DND-41 (cell line): ENCODE results near the gene TTC23.

Experiments used
- ATAC-seq: fragments of 200-7000 bp; cut with Tn5 transposase; 3 replicates; pipeline ENCODE4 v1.9.1; 2021; ENCODE audit warnings: low read depth; ENCODE audit not compliant: insufficient read depth
- DNase-seq: peaks from one replicate; pipeline ENCODE4 v3.0.0-alpha.2; 2020
- H2AFZ ChIP-seq: 2 replicates; pipeline ENCODE4 v1.6.0; 2012; ENCODE audit warnings: low read depth, low read length
- H3K27ac ChIP-seq: 2 replicates; pipeline ENCODE4 v1.5.1; 2012; ENCODE audit warnings: low read length, inconsistent platforms
- H3K27me3 ChIP-seq: fragments of 200-600 bp; sonication (generic); 2 replicates; pipeline ENCODE4 v1.6.0; 2012; ENCODE audit warnings: low read length, mild to moderate bottlenecking, inconsistent platforms; ENCODE audit not compliant: insufficient read depth, poor library complexity
- H3K36me3 ChIP-seq: 2 replicates; pipeline ENCODE4 v1.5.1; 2012; ENCODE audit warnings: low read length, inconsistent platforms; ENCODE audit not compliant: insufficient read depth
- H3K4me1 ChIP-seq: 2 replicates; pipeline ENCODE4 v1.5.1; 2012; ENCODE audit warnings: mild to moderate bottlenecking, low read length; ENCODE audit not compliant: insufficient read depth
- H3K4me2 ChIP-seq: 2 replicates; pipeline ENCODE4 v1.6.0; 2012; ENCODE audit warnings: mild to moderate bottlenecking, moderate library complexity, low read length, inconsistent platforms; ENCODE audit not compliant: insufficient read depth
- H3K4me3 ChIP-seq, 2 experiments: fragments of 200-600 bp in 1 of 2; shearing (Covaris generic) in 1 of 2; 2 replicates each; pipeline ENCODE4 v1.5.1; 2012 to 2016; ENCODE audit warnings: inconsistent platforms in 2 of 2, low read length in 2 of 2, mild to moderate bottlenecking in 2 of 2, low read depth in 1 of 2, moderate library complexity in 1 of 2
- H3K79me2 ChIP-seq: 2 replicates; pipeline ENCODE4 v1.6.0; 2012; ENCODE audit warnings: low read length, inconsistent platforms; ENCODE audit not compliant: insufficient read depth
- H3K9ac ChIP-seq: 2 replicates; pipeline ENCODE4 v1.6.0; 2012; ENCODE audit warnings: low read depth, mild to moderate bottlenecking, inconsistent platforms, low read length, moderate library complexity
- H3K9me3 ChIP-seq: 2 replicates; pipeline ENCODE4 v1.5.1; 2012; ENCODE audit warnings: low read length, moderate library complexity, mild to moderate bottlenecking, inconsistent platforms; ENCODE audit not compliant: insufficient read depth, severe bottlenecking
- H4K20me1 ChIP-seq: 2 replicates; pipeline ENCODE4 v1.6.0; 2012; ENCODE audit warnings: low read length; ENCODE audit not compliant: insufficient read depth
- CTCF ChIP-seq: IDR thresholded peaks from 2 replicates; pipeline ENCODE4 v1.5.1; 2012; ENCODE audit warnings: borderline replicate concordance, low read length, moderate library complexity, mild to moderate bottlenecking; ENCODE audit not compliant: poor library complexity, severe bottlenecking; ENCODE audit errors: extremely low read depth
- EZH2 ChIP-seq: IDR thresholded peaks from 3 replicates; pipeline ENCODE4 v1.6.1; 2012; ENCODE audit warnings: borderline replicate concordance, low read depth, mild to moderate bottlenecking, moderate library complexity, low read length, inconsistent platforms; ENCODE audit not compliant: severe bottlenecking

TTC23 gene

GRCh38 chr15:99230867-99231266 lies 18.5 kb downstream of the TTC23 start:
- H2AFZ ChIP-seq: no peak overlapping the region
- DNase-seq: no peak
- H3K36me3 ChIP-seq: peaks cover 21% of the 10 kb centered on the region
- H3K4me2 ChIP-seq: no peak overlapping the region
- H3K9ac ChIP-seq: no peak overlapping the region
- no peaks in the 10 kb centered on the region for H3K4me1 ChIP-seq
- H3K4me3 ChIP-seq: no peak overlapping the region
- H3K79me2 ChIP-seq: no peaks in the 10 kb centered on the region
- no peak overlapping the region for H3K27ac ChIP-seq
- no peak for TF ChIP-seq EZH2
- no peak for TF ChIP-seq CTCF
- no peaks in the 10 kb centered on the region for H3K27me3 ChIP-seq
- no peaks in the 10 kb centered on the region for H4K20me1 ChIP-seq
- H3K9me3 ChIP-seq: no peaks in the 10 kb centered on the region
- ATAC-seq: no peak

GRCh38 chr15:99228120-99228770 lies 21.1 kb downstream of the TTC23 start:
- H3K4me3 ChIP-seq: no peak overlapping the region
- H3K9ac ChIP-seq: no peak overlapping the region
- no peak overlapping the region for H3K4me2 ChIP-seq
- no peak for ATAC-seq
- H3K27ac ChIP-seq: no peak overlapping the region
- H3K79me2 ChIP-seq: no peaks in the 10 kb centered on the region
- H3K4me1 ChIP-seq: no peaks in the 10 kb centered on the region
- TF ChIP-seq CTCF: no peak
- no peak for TF ChIP-seq EZH2
- DNase-seq: no peak
- H3K9me3 ChIP-seq: no peaks in the 10 kb centered on the region
- peaks cover 36% of the 10 kb centered on the region for H3K36me3 ChIP-seq
- H2AFZ ChIP-seq: no peak overlapping the region
- no peaks in the 10 kb centered on the region for H4K20me1 ChIP-seq
- H3K27me3 ChIP-seq: no peaks in the 10 kb centered on the region

GRCh38 chr15:99226802-99227201 lies 22.6 kb downstream of the TTC23 start:
- Histone ChIP-seq H3K27me3 (no peaks in the 10 kb centered on the region), H3K4me3 (no peak overlapping the region), H3K9ac (no peak overlapping the region), H3K9me3 (no peaks in the 10 kb centered on the region), H4K20me1 (no peaks in the 10 kb centered on the region), H3K27ac (no peak overlapping the region), H3K4me1 (no peaks in the 10 kb centered on the region), H2AFZ (no peak overlapping the region), H3K4me2 (no peak overlapping the region), H3K79me2 (no peaks in the 10 kb centered on the region), H3K36me3 (peaks cover 44% of the 10 kb centered on the region)
- ATAC-seq (no peak), DNase-seq (no peak)
- no peak for TF ChIP-seq CTCF
- TF ChIP-seq EZH2: no peak
